SU-DHL-6 (cell line): ENCODE measurements around the gene FLNA.

Source experiments
- EZH2phosphoT487 ChIP-seq: fragments of 200-600 bp; sonication (generic), shearing (Covaris generic); conservative IDR thresholded peaks from 2 replicates; pipeline ENCODE4 v1.6.1; 2018; ENCODE audit warnings: mild to moderate bottlenecking, antibody characterized with exemption, low read length, moderate library complexity, mixed read lengths
- TF ChIP-seq, protein P1 (sequence below): fragments of 200-600 bp; sonication (generic); IDR thresholded peaks from one replicate; pipeline ENCODE4 v1.5.1; 2017; ENCODE audit warnings: antibody characterized with exemption, mild to moderate bottlenecking, low read length, moderate library complexity; ENCODE audit not compliant: insufficient read depth, poor library complexity, severe bottlenecking

DNA sequence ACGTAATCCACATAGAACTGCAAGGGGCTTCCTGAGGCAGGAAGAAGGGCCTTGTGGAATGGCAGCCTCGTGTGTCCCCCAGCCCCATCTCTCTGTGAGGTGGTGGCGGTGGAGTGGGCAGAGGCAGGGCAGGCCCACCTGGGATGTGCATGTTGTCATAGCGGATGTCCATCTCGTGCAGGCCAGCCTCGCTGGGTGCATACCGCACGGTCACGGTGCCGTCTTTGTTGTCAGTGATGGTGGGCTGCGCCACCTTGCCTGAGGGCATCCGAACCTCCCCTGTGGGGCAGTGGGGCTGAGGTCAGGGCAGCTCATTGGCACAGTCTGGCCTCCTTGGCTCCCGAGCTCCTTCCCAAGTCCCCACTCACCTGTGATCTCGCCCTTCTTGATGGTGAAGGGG is 20.4 kb downstream of the FLNA start:
- TF ChIP-seq, protein P1, sequence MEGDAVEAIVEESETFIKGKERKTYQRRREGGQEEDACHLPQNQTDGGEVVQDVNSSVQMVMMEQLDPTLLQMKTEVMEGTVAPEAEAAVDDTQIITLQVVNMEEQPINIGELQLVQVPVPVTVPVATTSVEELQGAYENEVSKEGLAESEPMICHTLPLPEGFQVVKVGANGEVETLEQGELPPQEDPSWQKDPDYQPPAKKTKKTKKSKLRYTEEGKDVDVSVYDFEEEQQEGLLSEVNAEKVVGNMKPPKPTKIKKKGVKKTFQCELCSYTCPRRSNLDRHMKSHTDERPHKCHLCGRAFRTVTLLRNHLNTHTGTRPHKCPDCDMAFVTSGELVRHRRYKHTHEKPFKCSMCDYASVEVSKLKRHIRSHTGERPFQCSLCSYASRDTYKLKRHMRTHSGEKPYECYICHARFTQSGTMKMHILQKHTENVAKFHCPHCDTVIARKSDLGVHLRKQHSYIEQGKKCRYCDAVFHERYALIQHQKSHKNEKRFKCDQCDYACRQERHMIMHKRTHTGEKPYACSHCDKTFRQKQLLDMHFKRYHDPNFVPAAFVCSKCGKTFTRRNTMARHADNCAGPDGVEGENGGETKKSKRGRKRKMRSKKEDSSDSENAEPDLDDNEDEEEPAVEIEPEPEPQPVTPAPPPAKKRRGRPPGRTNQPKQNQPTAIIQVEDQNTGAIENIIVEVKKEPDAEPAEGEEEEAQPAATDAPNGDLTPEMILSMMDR: no peak
- TF ChIP-seq EZH2phosphoT487: no peak
